Endometrial microvascular endothelial cells (primary cell): Measurements from ENCODE around the gene STK39. TPM values are rescaled to one million over a fixed set of nuclear protein-coding genes. Genes with fewer than 3 reads are reported as not detected.
"Not testable (repeated sequence)": the region's sequence is repeated elsewhere in the genome, so short reads cannot be mapped to it uniquely, and the experiment has no call there.

Experiments
- in situ Hi-C: cut with HindIII; loops from 2 replicates; pipeline ENCODE4 v1.10.0; 2017; ENCODE audit warnings: low sequenced_read_pairs, low pct_unique_long_range_greater_than_20kb; ENCODE audit errors: inconsistent ontology term
- total RNA-seq: library from RNA; depleted of rRNA; stranded (reverse); fragments of >200 nt; gene quantifications from one replicate; pipeline ENCODE4 v1.2.3, GENCODE V29; 2015; ENCODE audit errors: inconsistent ontology term

The STK39 gene
- total RNA-seq, 1 donor from 2014 or later, result 10.3 TPM

GRCh38 chr2:168147830-168148794 lies 99.3 kb downstream of the STK39 start:
- in situ Hi-C loops, result no loop called here

GRCh38 chr2:168146892-168147810 lies 100.2 kb downstream of the STK39 start:
- in situ Hi-C loops, result no loop called here

DNA sequence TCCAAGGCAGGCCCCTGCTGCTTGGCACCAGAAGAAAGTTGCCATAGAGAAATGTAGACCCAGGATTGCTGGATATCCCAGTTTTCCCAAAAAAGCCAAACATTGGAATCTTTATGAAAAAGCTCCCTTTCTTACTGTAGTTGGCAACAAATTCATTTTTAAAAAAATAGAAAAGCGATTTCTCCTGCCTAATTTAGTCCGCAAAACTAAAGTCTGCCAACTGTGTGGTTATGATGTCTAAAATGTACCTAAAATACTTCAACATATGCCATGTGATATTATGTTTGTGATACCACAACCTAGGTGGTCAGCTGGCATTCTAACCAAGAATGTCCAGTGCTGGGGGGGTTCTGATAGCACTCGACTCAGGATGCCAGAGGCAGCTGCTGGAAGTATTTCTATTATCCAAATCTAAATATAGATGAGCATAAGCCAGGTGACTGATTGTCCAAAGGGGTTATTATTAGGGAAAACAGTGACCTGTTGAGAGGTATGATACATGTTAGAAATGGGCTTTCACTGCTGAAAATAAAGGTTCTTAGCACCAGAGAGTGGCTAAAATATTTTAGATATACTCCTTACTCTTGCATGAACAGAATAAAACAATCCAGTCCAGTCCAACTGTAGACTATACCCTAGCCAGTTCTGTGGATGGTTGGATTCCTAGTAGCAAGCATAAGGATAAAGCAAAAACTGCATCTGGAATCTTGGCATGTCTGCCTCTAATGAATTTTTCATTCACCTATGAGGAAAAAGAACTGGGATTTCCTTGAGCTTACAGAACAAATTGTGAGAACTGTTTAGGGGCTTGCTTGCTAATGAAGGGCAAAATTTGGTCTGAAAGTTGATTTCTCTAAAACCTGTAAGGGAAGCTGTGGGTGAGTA lies 101.7 kb downstream of the STK39 start:
- in situ Hi-C loops, result no loop called here

DNA sequence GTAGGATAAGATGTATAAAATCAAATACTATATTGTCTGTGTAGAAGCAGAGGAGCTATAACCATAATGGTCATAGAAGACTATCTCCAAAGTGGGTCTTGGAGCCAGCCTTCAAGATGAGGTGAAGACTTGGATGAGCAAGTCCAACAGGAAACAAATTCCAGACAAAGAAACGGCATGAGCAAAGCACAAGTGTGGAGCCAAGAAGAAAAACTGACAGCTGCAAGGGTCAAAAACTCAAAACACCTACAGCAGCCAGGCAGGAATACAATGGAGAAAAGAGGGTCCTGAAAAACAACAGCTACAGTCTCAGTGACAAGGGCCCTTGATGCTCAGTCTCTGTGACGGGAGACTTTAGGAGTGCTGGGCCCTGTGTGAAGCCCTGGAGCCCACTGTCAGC lies 102.4 kb downstream of the STK39 start:
- in situ Hi-C loops, result no loop called here

- in situ Hi-C loops, result no loop called here
Observed at GRCh38 chr2:168143813-168144212, 103.6 kb downstream of the STK39 start.

GRCh38 chr2:168140892-168141291 lies 106.5 kb downstream of the STK39 start:
- in situ Hi-C loops, result no loop called here

- in situ Hi-C loops, result no loop called here
Observed at GRCh38 chr2:168139852-168140251, 107.5 kb downstream of the STK39 start.

DNA sequence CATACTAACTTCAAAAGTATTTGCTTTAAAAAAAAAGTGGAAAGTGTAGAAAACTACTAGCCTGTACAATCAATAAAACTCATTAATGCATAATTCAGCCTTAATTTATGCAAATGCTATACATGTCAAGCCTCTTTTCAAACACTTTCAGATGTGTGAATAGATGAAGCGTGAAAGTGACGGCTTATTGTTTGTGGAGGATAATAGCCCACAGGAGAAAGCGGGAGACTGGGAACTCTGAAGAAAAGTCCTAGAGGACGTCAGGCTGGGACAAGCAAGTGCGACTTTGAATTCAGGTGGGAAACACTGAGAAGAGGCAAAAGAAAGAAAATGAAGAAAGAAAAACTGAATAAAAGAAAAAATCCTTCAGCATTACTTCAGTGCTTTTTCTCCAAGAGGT lies 108.5 kb downstream of the STK39 start:
- in situ Hi-C loops, result no loop called here

DNA sequence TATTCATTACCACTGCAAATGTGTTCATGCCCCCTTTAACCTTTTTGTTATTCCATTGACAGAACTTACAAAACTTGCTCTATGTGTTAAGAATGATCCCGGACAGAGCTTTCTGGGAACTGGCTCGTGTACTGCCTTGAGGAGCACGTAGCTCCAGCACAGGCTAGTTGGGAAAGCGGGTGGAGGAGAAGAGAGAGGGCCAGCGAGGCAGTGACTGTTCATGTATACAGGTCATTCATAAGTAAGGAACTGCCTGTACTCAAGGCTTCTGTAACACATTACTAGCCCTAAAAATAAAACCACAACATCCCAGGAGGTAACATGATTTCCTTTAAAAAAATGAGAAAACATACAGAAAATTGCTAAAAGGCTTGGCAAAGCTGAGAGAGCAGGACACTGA lies 109.0 kb downstream of the STK39 start:
- in situ Hi-C loops, result no loop called here

DNA sequence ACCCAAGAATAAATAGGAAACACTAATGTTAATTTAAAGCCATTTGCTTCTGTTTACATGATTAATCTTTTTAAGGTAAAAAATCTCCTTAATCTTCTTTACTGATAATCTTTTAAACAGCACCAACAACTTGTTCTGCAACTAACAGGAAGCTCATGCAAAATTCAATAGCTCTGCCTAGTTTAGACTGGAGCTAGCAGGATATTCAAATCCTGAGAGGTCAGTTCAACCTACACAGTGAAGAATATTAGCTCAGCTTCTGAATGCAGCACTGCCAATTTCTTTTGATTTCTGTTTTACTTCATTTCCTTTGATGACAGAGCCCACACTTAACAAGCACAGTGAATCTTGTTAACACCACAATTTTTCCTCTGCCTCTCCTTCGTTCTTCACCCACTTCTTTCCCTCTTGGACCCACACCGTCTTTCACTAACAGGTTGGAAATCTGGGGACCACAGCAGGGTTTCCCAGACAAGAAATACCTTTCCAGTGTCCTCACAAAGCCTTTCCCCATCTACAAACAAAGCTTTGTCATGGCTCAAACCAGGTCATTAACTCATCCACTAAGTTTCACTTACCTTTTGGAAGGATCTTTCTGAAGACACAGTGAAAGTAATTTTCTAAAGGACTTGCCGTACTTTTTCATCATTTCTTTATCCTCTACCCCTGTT lies 109.8 kb downstream of the STK39 start:
- in situ Hi-C loops, result no loop called here

DNA sequence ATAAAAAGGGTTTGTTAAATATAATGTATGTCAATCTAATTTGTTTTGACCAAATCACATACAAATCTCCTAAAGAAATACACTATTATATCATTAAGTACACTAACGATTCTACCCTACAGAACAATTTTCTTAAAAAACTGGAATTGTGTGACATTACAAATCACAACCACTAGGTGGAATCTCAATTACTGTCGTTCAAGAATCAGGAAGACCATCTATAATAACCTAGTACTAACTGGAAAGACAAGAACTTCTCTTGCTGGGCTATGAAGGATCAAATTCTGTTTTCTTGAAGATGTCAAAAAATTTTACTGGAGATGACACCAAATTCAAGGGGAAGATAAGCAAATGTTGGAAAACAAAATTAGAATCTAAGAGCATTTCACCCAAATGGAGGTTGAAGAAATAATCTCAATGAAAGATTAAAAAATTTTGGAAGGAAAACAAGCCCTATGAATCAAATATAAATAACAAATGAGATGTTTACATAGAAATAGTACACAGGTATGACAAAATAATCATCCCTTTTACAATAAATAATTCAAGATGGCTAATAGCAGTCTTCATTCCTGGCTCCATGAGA lies 110.9 kb downstream of the STK39 start:
- in situ Hi-C loops, result no loop called here

- in situ Hi-C loops, result no loop called here
Observed at GRCh38 chr2:168135630-168136029, 111.8 kb downstream of the STK39 start.

DNA sequence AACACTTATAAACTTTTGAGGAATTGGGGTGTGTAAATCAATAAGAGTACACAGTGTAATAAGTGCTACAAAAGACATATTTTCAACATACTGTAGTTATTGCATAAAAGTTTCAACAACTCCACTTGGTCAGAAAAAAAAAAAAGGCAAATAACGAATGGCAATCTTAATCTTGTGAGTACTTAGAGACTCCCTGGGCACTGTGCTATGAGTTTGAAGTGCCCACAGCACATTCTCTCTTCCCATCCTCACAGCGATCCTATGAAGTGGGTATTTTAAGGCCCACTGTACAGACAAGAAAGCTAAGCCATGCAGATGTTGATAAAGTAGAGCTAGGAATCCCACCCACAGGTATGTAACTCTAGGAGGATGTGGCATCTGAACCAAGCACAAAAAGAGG lies 112.3 kb downstream of the STK39 start:
- in situ Hi-C loops, result no loop called here

- in situ Hi-C loops, result no loop called here
Observed at GRCh38 chr2:168134485-168134884, 112.9 kb downstream of the STK39 start.

DNA sequence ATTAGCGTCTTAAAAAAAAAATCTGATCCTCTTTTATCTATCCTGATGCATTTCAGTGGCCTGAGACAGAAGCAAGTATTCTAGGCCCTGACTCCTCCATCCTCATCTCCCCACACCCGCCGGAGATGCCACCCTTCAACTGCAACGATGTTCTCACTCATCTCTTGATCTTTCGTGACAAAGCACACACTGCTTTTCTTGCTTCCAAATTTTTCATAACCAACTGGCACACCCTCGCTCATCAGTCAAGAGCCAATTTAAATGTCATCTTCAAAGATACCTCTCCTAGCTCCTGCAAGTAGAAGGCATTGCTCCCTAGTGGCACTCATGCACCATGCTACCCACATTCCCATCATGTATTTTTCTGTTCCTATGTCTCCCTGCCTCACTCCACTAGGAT lies 115.0 kb downstream of the STK39 start:
- in situ Hi-C loops, result no loop called here

- in situ Hi-C loops, result no loop called here
Observed at GRCh38 chr2:168130346-168130745, 117.0 kb downstream of the STK39 start.

DNA sequence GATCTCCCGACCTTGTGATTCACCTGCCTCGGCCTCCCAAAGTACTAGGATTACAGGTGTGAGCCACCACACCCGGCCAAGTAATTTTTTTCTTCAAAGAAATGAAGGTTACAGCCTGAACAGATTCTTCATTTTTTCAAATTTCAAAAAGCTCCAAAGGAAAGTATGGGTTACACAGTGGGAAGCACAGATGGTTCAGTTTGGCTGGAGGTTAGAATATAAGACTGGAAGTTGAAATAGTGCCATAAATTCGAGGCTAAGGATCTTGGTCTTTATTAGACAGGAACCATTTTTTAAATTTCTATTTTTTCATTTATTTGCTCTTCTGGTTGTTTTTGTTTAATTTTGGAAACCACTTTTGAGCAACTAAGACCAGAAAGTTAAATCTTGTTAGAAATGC lies 120.0 kb downstream of the STK39 start:
- in situ Hi-C loops, result no loop called here

- in situ Hi-C loops, result not testable (repeated sequence)
Observed at GRCh38 chr2:168122210-168122609, 125.2 kb downstream of the STK39 start.
